ENCODE measurements around the gene DNM3.

The DNM3 gene

DNA sequence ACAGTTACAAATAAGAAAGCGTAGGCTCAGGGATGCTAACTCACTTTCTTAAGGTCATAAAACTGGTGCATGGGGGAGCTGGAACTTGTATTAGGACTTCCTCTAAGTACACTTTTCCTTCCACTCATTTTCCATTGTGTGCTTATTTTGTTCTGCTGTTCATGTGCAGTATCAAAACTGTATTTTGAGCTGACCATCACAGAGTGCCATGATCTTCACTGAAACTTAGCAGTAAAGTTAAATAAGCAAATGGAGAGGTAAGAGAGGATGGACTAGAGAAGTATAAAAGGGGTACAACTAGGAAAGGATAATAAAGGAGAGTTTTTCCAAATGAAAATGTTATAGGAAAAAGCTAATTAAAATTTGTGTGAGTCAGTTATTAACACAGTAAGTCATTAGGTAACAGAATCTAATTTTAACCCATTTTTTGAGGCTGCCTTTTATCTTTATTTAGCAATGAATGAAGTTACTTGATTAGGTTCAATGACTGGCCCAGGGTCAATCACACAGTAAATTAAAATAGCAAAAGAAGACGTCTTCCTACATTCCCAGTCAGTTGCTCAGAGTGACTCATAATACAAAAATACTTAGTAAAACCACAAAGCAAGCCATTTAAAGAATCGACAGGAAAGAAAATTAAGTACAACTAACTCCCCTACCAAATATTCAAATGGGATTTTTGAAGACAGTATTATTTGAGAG lies 413.4 kb downstream of the DNM3 start:
- no peak for DNase-seq

DNA sequence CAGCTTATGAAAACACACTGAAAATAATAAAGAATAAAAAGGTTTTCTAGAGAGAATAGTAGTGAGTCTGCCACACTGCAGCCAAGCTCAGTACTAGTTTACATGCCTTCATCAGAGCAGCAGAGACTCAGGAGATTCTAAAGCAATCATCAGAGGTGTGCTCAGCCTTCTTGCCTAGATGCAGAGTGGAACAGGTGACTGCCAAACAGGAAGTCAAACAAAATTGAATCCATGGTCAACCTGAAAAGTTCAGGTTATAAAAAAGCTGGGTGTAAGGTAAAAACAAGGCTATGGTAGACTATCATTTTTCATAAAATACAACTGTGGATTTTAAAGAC lies 413.9 kb downstream of the DNM3 start:
- DNase-seq = no peak

DNA sequence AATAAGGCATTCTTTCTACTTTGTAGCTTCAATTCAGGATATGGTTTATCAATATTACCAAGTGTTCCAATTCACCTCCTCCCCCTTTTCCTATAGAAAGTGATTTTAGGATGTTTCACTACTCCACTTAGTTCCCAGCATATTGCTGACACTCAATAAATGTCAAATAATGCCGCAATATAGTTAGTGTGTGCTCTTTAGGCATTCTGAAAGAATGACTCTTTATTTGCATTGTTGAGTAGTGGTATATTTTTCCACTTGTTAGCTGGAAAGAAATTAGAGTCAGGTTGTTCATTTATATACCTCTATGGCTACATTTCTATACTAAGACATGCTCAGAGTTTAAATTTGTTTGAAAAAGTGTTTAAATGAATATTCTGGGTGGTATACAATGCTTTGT lies 424.6 kb downstream of the DNM3 start:
- DNase-seq = no peak

DNA sequence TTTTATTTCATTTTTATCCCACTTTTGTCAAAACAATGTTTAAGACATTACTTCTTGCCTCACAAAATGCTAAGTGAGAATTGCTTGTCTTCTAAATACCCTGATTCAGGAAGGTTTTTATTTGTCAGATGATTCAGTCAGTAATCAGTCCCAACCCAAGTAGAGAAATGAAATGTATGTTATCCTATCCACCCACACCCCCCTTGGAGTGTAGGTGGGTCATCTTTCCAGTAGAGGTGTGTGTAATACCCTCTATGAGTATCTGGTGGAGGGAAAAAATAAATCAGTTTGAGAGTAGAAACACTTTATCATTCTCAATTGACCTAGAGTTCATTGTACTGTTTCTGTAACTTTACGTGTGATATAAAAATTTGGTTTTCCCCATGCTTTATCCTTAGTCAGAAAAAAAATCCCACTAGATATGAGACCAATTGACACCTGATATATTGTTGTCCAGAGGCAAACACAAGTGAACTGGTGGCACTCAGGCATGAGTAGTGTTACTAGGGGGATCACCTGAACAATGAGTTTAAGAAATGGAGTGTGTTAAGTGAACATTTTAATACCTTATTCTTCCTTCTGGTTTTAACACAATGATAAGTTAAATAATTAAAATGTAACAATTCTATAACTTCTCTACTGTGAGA lies 425.4 kb downstream of the DNM3 start:
- DNase-seq = no peak

DNA sequence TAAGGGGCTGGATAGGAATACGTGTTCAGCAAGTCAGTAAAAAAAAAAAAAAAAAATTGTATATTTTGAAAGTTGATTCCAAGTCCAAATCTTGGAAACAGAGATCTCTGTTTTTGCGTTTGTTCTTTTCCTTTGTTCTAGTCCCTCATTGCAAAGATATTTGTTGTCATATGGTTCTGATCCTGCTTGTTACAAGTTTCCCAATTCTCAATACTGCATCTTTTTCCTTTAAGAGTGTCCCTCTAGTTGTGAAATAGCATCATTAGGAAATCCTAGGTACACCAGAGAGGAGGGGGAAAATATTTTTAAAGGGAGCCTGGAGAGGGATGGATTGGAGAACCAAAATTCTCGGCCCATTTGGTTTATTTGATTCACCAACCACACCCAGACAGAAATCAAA lies 426.9 kb downstream of the DNM3 start:
- no peak for DNase-seq

DNA sequence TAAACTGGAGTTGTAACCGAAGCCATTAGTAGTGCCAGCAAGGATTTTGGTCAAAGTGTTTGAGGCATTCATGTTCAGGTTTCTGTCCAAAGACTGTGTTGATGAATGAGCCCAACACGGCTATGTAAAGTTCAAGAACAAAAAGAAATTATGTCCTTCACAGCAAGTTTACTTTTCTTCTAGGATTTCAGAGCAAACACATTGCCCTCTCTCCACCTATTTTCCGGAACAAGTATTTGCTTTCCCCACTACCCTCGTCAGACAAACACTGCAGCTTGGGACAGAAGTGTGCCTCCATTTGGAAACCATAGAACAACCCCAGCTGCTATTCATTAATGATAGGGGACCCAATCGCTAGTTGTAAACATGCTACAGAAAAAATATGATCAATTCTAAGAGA lies 427.8 kb downstream of the DNM3 start:
- DNase-seq = no peak

DNA sequence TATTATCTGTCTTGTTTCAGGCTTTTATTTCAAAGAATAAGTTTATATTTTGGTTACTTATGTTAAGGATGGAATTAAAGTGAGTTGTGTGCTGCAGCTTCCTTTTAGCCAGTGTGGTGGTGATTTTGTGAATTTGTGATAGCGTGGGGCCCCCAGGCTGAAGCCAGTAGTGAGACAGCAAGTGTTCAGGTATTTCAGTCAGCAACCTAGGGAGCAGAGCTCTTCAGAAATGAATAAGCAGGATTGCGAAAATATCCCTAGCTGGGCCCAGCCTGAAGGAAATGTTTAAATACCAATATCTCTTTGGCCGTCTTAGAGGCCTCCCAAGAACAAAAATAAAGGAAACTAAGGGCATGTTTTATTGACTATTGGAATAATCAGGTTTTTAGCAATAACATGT lies 428.3 kb downstream of the DNM3 start:
- no peak for DNase-seq

DNA sequence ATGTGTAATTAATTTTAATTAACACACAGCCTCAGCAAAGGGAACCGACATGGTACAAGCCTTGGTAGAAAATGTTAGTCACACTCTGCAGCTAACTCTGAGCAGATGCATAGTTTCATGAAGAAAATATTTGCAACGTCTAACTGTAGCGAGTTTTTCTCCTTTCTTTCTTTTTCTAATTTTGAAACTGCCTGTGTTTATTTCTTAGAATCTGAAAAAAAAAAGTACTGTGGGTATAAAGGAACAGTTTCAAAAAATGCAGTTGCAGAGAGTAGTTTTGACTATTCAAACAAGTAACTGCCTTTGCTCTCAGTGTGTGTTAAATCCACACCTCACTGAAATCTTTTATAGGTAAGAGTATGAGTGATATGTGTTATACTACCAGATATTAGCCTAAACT lies 429.3 kb downstream of the DNM3 start:
- no peak for DNase-seq

DNA sequence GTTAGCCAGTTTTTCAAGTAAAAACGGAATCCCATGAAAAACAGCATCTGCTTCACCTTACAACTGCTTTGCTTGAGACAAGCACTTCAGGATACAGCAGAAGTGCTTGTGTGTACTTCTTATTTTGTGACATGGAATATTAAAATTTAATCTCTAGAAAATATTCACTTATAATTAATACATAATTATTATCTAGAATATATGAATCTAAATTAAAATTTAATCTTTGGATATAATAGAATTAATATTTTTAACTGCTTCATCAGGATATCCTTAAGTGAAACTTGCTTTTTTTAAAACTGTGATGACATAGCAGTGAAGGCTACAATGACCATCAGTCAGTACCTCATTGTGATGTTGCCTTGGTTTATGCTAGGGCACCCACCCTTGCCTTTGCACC lies 430.8 kb downstream of the DNM3 start:
- no peak for DNase-seq

DNA sequence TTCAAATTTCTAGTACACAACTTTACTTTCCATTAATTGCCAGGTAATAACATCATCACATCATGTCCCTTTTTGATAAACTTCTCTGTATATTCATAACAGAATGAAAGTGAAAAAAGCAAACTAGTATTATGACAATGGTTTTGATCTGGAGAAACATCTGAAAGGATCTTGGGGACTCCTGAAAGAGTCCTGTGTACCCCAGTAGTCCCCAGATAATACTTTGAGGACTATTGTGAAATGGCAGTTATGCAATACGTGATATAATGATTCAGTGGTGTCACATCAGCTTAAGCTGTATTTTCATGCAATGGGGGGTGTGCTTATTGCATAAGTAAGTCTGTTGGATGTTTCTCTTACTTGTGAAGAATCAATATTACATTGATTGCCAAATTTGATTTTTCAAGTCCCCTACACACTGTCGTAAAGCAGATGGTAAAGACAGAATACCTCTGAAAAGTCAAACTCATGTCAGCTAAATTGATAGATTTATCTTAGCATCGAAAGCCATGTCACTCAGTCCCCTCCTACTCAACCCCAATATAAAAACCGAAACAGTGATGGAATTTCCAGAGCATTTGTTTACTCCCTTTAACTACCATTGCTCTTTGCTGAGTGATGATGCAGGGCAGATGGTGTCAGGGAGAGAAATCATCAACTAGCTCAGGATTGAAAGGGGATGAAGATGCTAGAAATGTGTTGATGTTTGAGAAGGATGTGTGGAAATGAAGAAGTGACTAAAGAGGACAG lies 432.5 kb downstream of the DNM3 start:
- no peak for DNase-seq

DNA sequence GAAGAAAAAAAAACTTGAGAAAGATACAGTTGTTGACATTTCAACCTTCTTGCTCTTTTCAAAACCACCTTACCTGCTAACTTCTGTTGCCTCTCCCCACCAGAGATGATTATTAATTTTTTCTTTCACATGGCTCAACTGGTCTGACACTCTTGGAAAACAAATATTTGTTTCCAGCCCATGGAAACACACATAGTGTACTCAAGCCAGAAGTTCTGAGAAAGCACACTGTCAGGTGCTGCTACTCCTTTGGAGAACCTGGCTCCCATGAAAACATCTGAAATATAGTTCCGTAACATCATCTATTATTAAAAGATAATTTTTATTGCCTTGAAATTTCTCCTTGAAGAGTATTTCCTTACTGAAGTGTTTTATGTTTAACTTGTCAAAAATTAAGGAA lies 434.2 kb downstream of the DNM3 start:
- no peak for DNase-seq

DNA sequence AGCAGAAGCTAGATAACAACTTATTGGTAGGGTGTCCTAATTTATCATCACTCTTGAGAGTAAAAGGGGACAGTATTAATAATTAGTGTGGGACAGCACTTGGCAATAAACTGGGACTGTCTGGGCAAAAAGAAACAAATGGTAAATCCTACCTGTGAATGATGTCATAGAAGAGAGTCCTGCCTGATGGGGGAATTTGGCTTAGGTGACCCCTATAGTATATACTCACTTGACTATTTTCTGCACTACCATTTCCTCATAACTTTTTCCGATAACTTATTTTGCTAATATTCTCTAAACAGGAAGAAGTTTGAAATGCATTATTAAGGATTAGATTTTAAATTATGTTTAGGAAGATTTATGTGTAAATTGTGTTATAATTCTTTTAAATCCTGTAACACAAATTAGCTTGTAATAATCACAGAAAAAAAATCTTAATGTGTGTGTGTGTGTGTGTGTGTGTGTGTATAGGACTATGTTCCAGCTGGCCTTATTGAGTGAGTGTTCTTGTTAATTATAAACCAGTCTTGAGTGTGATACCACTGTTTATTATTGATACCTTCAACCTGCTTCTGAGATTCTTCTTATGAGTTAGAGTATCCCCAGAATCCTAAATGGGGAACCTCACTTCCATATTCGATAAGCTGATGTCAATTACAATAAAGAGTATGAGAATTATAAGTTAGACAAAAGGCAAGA lies 435.0 kb downstream of the DNM3 start:
- DNase-seq = no peak

DNA sequence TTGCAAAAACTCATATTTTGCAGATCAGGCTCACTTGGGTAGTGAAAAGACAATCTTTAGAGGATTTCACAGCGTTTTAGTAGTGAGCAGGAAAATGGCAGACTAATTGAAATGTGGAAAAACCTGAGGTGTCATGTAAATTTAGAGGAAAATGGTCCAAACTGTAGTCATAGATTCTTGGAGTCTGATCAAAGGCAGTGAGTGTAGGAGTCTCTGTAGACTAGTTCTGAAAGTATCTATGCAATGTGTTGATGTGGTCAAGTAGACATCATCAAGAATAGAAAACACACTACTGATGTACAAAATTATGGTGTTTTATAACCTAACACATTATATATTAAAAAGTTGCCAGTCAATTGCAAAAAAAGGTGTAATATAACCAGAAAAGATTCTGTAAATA lies 436.0 kb downstream of the DNM3 start:
- DNase-seq = no peak

DNA sequence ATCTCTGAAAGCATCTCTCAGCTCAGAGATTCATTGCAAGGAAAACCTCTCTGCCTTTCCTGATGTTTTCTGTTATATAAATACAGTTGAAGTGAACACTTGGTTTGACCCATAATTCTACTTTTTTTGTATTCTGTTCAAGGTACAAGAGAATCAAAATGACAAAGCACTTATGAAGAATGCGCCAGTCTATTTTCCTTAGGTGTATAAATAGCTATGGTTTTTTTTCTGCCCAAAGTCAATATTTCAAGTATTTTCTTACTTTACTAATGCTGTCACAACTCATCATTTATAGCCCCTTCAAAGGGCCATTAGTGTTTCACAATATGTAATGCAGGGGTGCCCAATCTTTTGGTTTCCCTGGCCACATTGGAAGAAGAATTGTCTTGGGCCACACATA lies 436.7 kb downstream of the DNM3 start:
- no peak for DNase-seq

DNA sequence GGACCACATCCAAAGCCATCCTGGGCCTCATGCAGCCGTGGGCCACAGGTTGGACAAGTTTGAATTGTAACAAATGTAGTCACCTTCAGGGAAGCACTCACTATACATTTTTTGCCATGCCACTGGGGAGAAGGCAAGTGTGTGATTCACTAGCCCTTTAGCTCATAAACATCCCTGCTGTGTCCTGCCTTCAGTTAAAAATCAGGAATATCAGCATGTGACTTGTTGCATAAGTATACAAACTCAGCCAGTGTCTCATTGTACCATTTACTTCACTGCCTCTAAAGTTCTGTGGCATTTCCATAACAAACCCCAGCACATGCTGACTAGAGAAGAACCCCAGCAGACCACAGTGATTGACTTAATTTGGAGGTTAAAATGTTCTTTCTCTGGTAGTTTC lies 437.2 kb downstream of the DNM3 start:
- no peak for DNase-seq

DNA sequence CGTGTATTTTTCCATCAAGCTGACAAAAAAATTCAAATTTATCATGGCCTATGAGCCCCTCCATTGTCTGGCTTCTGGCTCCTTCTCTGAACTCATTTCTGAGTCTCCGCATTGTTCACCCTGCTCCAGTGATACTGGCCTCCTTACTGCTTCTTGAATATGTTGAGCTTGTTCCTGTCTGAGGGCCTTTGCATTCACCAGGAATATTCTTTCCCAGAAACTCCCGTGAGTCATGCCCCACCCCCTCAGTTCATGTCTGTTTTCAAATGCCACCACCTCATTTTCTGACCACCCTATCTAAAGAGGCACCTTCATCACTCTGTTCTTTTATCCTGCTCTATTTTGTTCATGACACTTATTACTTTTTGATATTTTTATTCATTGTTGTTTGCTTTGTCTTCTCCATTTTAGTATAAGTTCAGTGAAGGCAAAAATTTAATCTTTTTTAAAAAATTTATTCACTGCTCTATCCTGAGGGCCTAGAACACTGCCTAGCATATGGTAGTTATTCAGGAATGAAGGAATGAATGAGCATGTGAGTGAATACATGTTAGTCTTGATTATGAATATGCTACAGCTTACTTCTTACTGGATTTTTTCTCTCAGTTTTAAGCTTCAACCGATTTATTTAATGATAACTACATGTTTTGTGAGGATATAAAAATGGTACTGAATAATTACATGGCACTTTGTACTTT lies 438.8 kb downstream of the DNM3 start:
- DNase-seq = no peak

DNA sequence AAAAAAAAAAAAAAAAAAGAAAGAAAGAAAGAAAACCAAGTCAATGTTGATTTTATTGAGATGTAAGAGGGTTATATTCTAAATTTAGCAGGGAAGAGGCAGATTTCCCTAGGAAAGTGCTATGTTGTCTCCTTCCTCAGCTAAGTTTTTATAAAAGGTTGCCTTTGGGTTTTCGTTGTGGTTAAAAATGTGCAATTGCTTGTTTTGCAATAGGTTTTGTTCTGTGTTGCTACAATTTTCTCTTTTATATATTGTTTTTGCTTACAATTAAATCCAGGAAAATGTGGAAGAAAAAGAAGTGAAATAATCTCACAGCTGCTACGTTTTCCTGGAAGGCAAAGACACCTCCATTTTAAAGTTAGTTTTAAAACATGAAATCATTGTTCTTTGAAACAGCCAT lies 442.5 kb downstream of the DNM3 start:
- no peak for DNase-seq

DNA sequence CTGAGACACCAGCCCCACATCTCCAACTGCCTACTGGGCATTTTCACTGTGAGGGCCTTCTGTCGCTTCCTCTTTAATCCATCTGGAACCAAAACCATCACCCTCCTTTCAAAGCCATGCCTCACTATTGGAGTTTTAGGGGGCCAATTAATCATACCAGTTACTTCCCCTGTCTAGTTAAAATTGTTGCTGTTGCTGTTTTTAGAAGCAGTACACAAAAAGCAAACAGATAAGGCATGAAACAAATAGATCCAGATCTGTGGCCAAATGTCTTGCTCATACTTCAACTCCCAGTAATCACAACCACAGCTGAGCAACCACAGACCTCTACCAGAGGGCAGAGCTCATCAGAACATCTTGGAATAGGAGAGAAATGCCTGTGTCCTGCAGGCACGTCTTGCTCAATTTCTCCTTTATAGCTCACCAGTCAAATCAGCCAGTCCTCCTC lies 445.4 kb downstream of the DNM3 start:
- no peak for DNase-seq

DNA sequence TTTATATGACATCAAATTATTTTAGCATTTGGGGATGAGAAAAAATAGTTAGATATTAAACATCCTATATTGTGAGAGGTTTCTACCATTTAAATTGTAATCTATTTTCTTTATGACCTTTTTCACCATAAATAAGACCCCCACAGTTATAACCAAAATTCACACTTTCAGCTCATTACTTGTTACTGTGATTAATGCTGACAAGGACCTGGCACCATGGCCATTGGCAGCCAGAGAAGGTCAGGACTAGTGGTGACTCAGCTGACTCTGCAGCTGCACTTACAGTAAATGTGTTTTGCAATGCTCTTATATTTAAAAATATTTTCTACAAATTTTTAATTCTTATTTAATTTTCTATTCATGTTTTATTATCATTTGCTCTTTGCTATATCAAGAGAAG lies 445.9 kb downstream of the DNM3 start:
- DNase-seq = no peak

DNA sequence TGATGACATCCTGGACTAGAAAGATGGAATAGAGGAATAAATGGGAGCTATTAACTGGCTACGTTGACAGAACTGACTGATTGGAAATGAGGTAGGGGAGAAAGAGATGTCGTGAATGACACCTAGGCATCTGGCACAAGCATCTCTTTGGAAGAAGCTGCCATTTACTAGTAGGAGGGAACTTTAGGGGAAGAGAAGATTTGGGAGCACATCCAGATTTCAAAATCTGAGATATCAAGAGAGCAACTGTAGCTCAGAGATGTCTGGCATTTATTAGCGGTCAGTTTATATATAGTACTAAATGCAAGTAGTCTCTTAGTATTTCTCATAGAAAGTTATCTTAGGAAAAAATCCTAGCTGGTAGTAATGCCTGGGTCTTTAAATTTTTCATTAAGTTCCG lies 447.3 kb downstream of the DNM3 start:
- DNase-seq = no peak

DNA sequence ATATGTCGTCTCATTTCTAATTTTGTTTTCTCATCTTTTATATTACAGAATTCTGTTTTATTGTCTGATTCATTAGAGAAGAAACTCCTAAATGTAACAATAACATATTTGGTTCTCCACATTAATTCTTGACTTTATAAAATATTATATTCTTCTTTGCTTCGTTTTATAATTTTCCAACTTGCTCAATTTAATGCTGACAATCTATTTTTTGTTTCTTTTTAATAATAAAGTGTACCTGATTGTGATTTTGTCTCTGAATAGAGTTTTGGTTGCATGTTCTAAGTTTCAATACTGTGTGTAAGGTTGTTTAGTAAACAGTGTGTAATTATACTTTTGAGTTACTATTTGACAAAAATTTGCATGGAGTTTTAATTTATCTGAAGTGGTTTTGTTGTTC lies 448.1 kb downstream of the DNM3 start:
- no peak for DNase-seq

DNA sequence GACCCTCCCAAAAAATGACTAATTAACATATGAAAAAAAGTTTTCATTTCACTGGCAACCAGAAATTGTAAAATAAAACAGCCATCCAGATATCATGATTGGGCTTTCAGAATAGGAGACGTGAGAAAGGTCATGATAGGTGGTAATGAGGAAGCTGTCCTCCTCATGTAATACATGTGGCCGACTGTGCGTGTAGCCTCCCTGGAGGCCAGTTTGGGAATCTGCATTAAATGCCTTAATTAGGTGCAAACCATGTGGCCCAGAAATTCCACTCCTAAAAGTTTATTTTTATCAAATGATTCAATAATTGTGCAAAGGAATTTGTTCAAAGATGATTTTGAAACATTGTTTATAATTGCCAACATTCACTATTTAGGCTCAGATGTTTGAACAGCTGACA lies 451.5 kb downstream of the DNM3 start:
- DNase-seq = no peak

DNA sequence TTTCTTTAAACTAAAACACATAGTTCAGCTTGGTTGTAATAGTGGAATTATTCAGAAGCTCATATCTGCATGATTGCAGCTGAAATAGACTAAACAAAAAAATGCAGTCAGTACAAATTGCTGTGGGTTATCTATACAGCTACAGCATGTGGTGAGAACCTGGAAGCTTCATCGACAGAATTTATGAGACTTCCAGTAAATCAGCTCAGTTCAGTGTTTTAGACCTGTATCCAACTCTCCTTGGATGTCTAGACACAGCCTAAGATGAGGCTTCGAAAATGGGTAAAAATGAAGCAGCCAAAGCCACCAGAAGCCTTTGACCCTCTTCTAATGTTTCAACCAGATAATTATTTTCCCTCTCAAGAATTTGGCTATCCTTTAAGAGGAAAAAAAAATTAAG lies 452.1 kb downstream of the DNM3 start:
- DNase-seq = no peak
